HEK293T (cell line): ENCODE measurements around the gene SEMA5A.

Experiments
- CTCF ChIA-PET: fragments of 350-600 bp; formaldehyde crosslinking; extraction: SDS; loops from one replicate; lab custom pipeline; 2021; ENCODE audit warnings: antibody characterized with exemption, inconsistent platforms; lab: Yijun Ruan, JAX
- POLR2A ChIA-PET: fragments of 350-600 bp; formaldehyde crosslinking; extraction: SDS; loops from one replicate; lab custom pipeline; 2020; ENCODE audit warnings: antibody characterized with exemption, inconsistent platforms; lab: Yijun Ruan, JAX
- DNase-seq: peaks from one replicate; pipeline ENCODE4 v3.0.0; 2012; ENCODE audit warnings: mixed read lengths; ENCODE audit errors: extremely low spot score
- ARNT ChIP-seq: fragments of 450-650 bp; IDR thresholded peaks from 2 replicates; pipeline ENCODE4 v1.6.1; 2017; ENCODE audit warnings: mild to moderate bottlenecking
- BHLHE40 ChIP-seq: fragments of 450-650 bp; IDR thresholded peaks from 2 replicates; pipeline ENCODE4 v1.6.1; 2016; ENCODE audit warnings: mild to moderate bottlenecking, moderate library complexity, borderline replicate concordance
- CTBP1 ChIP-seq: fragments of 450-650 bp; IDR thresholded peaks from 2 replicates; pipeline ENCODE4 v1.6.1; 2016; ENCODE audit warnings: borderline replicate concordance
- ELF4 ChIP-seq: fragments of 450-650 bp; IDR thresholded peaks from 2 replicates; pipeline ENCODE4 v1.6.1; 2017; ENCODE audit warnings: antibody characterized with exemption
- FOXA1 ChIP-seq: fragments of 450-650 bp; IDR thresholded peaks from 2 replicates; pipeline ENCODE4 v1.6.1; 2016; ENCODE audit warnings: mild to moderate bottlenecking
- FOXK2 ChIP-seq: fragments of 450-650 bp; IDR thresholded peaks from 2 replicates; pipeline ENCODE4 v1.6.1; 2016; ENCODE audit warnings: mild to moderate bottlenecking
- FOXM1 ChIP-seq: fragments of 450-650 bp; IDR thresholded peaks from 2 replicates; pipeline ENCODE4 v1.6.1; 2017; ENCODE audit warnings: mild to moderate bottlenecking, borderline replicate concordance
- HDGF ChIP-seq: fragments of 450-650 bp; IDR thresholded peaks from 2 replicates; pipeline ENCODE4 v1.6.1; 2017; ENCODE audit warnings: antibody characterized with exemption, borderline replicate concordance
- L3MBTL2 ChIP-seq: fragments of 450-650 bp; conservative IDR thresholded peaks from 2 replicates; pipeline ENCODE4 v1.6.1; 2016; ENCODE audit warnings: mild to moderate bottlenecking
- LEF1 ChIP-seq: fragments of 450-650 bp; IDR thresholded peaks from 2 replicates; pipeline ENCODE4 v1.6.1; 2017; ENCODE audit warnings: mild to moderate bottlenecking, borderline replicate concordance
- NFRKB ChIP-seq: fragments of 450-650 bp; IDR thresholded peaks from 2 replicates; pipeline ENCODE4 v1.6.1; 2016; ENCODE audit warnings: mild to moderate bottlenecking, moderate library complexity
- PKNOX1 ChIP-seq: fragments of 450-650 bp; IDR thresholded peaks from 2 replicates; pipeline ENCODE4 v1.6.1; 2016
- SP1 ChIP-seq: fragments of 450-650 bp; IDR thresholded peaks from 2 replicates; pipeline ENCODE4 v1.6.1; 2017
- SUZ12 ChIP-seq: fragments of 450-650 bp; IDR thresholded peaks from 2 replicates; pipeline ENCODE4 v1.6.1; 2016; ENCODE audit warnings: mild to moderate bottlenecking
- TARDBP ChIP-seq: fragments of 450-650 bp; IDR thresholded peaks from 2 replicates; pipeline ENCODE4 v1.6.1; 2016
- ZNF384 ChIP-seq: fragments of 450-650 bp; IDR thresholded peaks from 2 replicates; pipeline ENCODE4 v1.6.1; 2016

Gene SEMA5A

GRCh38 chr5:9479990-9480389 lies 65.9 kb downstream of the SEMA5A start:
- ChIA-PET CTCF (no interaction called here), POLR2A (no interaction called here)
- DNase-seq = no peak
- no peak for TF ChIP-seq ZNF384
- TF ChIP-seq FOXK2 = no peak
- no peak for TF ChIP-seq ARNT
- no peak for TF ChIP-seq NFRKB
- TF ChIP-seq PKNOX1 = no peak
- no peak for TF ChIP-seq BHLHE40
- no peak for TF ChIP-seq SP1
- TF ChIP-seq TARDBP = no peak
- no peak for TF ChIP-seq ELF4
- no peak for TF ChIP-seq CTBP1
- TF ChIP-seq HDGF = no peak
- TF ChIP-seq LEF1 = no peak
- TF ChIP-seq SUZ12 = no peak
- no peak for TF ChIP-seq FOXA1
- TF ChIP-seq L3MBTL2 = no peak

- no peak for DNase-seq
- POLR2A ChIA-PET = no interaction called here
- TF ChIP-seq FOXK2 (no peak), ELF4 (no peak), FOXA1 (no peak), PKNOX1 (no peak), NFRKB (no peak), HDGF (no peak), SP1 (no peak), TARDBP (no peak), FOXM1 (no peak), SUZ12 (no peak), CTBP1 (no peak), L3MBTL2 (no peak), ARNT (no peak), ZNF384 (no peak), LEF1 (no peak), BHLHE40 (no peak)
- CTCF ChIA-PET = no interaction called here
Observed at GRCh38 chr5:9479361-9479760, 66.5 kb downstream of the SEMA5A start.

- no peak for TF ChIP-seq CTBP1
- no peak for TF ChIP-seq L3MBTL2
- TF ChIP-seq LEF1 = no peak
Observed at GRCh38 chr5:9477537-9477936, 68.3 kb downstream of the SEMA5A start.

GRCh38 chr5:9474219-9475002 lies 71.5 kb downstream of the SEMA5A start:
- ChIA-PET POLR2A (no interaction called here), CTCF (no interaction called here)
- TF ChIP-seq NFRKB = no peak
- no peak for TF ChIP-seq CTBP1
- no peak for TF ChIP-seq ELF4
- no peak for TF ChIP-seq BHLHE40
- TF ChIP-seq L3MBTL2 = no peak
- TF ChIP-seq LEF1 = no peak
- no peak for TF ChIP-seq ARNT
- no peak for TF ChIP-seq PKNOX1
- no peak for TF ChIP-seq TARDBP
- no peak for TF ChIP-seq FOXK2
- no peak for TF ChIP-seq FOXM1
- DNase-seq = no peak

More at GRCh38 chr5:9477537-9477936, 68.3 kb downstream of the SEMA5A start:
- no peak for DNase-seq
- ChIA-PET CTCF (no interaction called here), POLR2A (no interaction called here)

- DNase-seq = no peak
- no peak for TF ChIP-seq ARNT
- no peak for TF ChIP-seq CTBP1
- TF ChIP-seq HDGF = no peak
- no peak for TF ChIP-seq SP1
- no peak for TF ChIP-seq FOXK2
- TF ChIP-seq SUZ12 = no peak
- TF ChIP-seq TARDBP = no peak
- no peak for TF ChIP-seq FOXM1
- no peak for TF ChIP-seq L3MBTL2
- no peak for TF ChIP-seq LEF1
- no peak for TF ChIP-seq PKNOX1
- CTCF ChIA-PET = no interaction called here
- POLR2A ChIA-PET = interaction anchor here (0.6 kb wide), 1 partner anchor 92 kb away, joined by 3 read pairs; no protein-coding TSS in a partner anchor
Observed at GRCh38 chr5:9473624-9474023, 72.3 kb downstream of the SEMA5A start.
